Placental epithelial cell (primary cell): Measurements from ENCODE around the gene NDRG4. TPM values are rescaled to one million over a fixed set of nuclear protein-coding genes. Genes with fewer than 3 reads are reported as not detected.
A peak's percentile ranks its signal among the peaks of the same experiment; 100 is the strongest.

ENCODE experiments used
- small RNA-seq: library from RNA; depleted of rRNA; stranded (forward); fragments of <200 nt; gene quantifications from one replicate; pipeline ENCODE3, GENCODE V24; 2012
- total RNA-seq: library from RNA; depleted of rRNA; stranded (reverse); fragments of >200 nt; gene quantifications from 2 replicates; pipeline ENCODE4 v1.2.3, GENCODE V29; 2012

NDRG4 gene
- total RNA-seq = 4.9 and 12.6 TPM in 2 replicates

GRCh38 chr16:58499615-58500351, at the start of gene NDRG4:
Gene NDRG4, plus strand, starts transcription at chr16:58500143. Its CDS starts 106 bp downstream, at chr16:58500249.

GRCh38 chr16:58515125-58515870, 15.4 kb downstream of the NDRG4 start, which contains the start of gene SETD6:
Gene SETD6, plus strand, starts transcription at chr16:58515517. Its CDS starts 21 bp downstream, at chr16:58515538.

Small RNA genes within 50 kb of the gene (small RNA-seq; reads per million reads assigned to genes)
- not detected for gene RNU6-103P
- gene SNORA46 = 606 reads per million, percentile 99 among the genes with 10 or more reads in this experiment
- gene SNORA50A = not detected

Other genes starting within 250 kb of the NDRG4 start
- gene PRSS54, start 205.1 kb upstream of the NDRG4 start, total RNA-seq = not detected in 2 replicates
- gene GINS3, start 107.7 kb upstream of the NDRG4 start, total RNA-seq = 1.4 and 2.4 TPM in 2 replicates
- gene SETD6, start 15.4 kb downstream of the NDRG4 start, total RNA-seq = 9.1 and 11.8 TPM in 2 replicates
- gene CNOT1, start 129.7 kb downstream of the NDRG4 start, total RNA-seq = 135 and 146 TPM in 2 replicates
- 24.3 and 25.9 TPM in 2 replicates for gene SLC38A7, start 184.6 kb downstream of the NDRG4 start, total RNA-seq
- 19.6 and 53.9 TPM in 2 replicates for gene GOT2, start 234.2 kb downstream of the NDRG4 start, total RNA-seq